Gastroesophageal sphincter (tissue), 4 donors: ENCODE data around the gene ZNF385D. TPM values are rescaled to one million over a fixed set of nuclear protein-coding genes. Genes with fewer than 3 reads are reported as not detected.

Experiments
- ATAC-seq: fragments of 150-250 bp; one replicate; pipeline ENCODE4 v1.9.1; 2016; ENCODE audit warnings: mild to moderate bottlenecking, moderate library complexity
- H3K27ac ChIP-seq, 4 donors: fragments of 200-600 bp; sonication (generic) in 3 of 4; 1 replicate in 3 of 4; 2 replicates in 1 of 4; pipeline ENCODE4 v1.5.1; 2016 to 2019
- H3K27me3 ChIP-seq: fragments of 200-600 bp; sonication (generic); one replicate; pipeline ENCODE4 v1.5.1; 2019
- H3K36me3 ChIP-seq, 2 donors: fragments of 200-600 bp; sonication (generic); one replicate each; pipeline ENCODE4 v1.5.1; 2019; ENCODE audit warnings: control low read depth in 1 of 2
- H3K4me1 ChIP-seq, 3 donors: fragments of 200-600 bp; sonication (generic); 1 replicate in 2 of 3; 2 replicates in 1 of 3; pipeline ENCODE4 v1.5.1; 2016 to 2019; ENCODE audit warnings: control low read depth in 2 of 3
- H3K4me3 ChIP-seq, 2 donors: fragments of 200-600 bp; sonication (generic); one replicate each; pipeline ENCODE4 v1.5.1; 2019; ENCODE audit warnings: mild to moderate bottlenecking in 1 of 2, moderate library complexity in 1 of 2
- H3K9me3 ChIP-seq, 3 donors: fragments of 200-600 bp; sonication (generic); one replicate each; pipeline ENCODE4 v1.5.1; 2017 to 2019; ENCODE audit warnings: control low read depth in 2 of 3
- CTCF ChIP-seq, 4 experiments: fragments of 200-600 bp in 2 of 4; fragments of 450-650 bp in 2 of 4; sonication (generic) in 1 of 4; IDR thresholded peaks; one replicate each; pipeline ENCODE4 v1.5.1; 2017 to 2019; ENCODE audit warnings: antibody characterized with exemption in 4 of 4, mild to moderate bottlenecking in 2 of 4, moderate library complexity in 2 of 4
- EP300 ChIP-seq: sonication (generic); formaldehyde crosslinking; IDR thresholded peaks from one replicate; pipeline ENCODE4 v1.6.1; 2017; ENCODE audit warnings: antibody characterized with exemption, mild to moderate bottlenecking
- POLR2A ChIP-seq, 2 donors: fragments of 450-650 bp; IDR thresholded peaks; one replicate each; pipeline ENCODE4 v1.6.1; 2017; ENCODE audit warnings: antibody characterized with exemption in 2 of 2, mild to moderate bottlenecking in 2 of 2, moderate library complexity in 1 of 2
- POLR2AphosphoS5 ChIP-seq: sonication (generic); formaldehyde crosslinking; IDR thresholded peaks from one replicate; pipeline ENCODE4 v1.6.1; 2017; ENCODE audit warnings: antibody characterized with exemption
- WGBS, 2 donors: methylation state at CpG; one replicate each; pipeline ENCODE4 v1.1.5; 2018; ENCODE audit warnings: low coverage in 1 of 2; 5-methylcytosine and 5-hydroxymethylcytosine counted together
- total RNA-seq, 4 donors: library from RNA; depleted of rRNA; stranded (reverse); fragments of >200 nt; gene quantifications; one replicate each; pipeline ENCODE4 v1.1.0, GENCODE V29; 2016

The ZNF385D gene
- total RNA-seq, 4 donors from 2014 or later: 8.1 to 17.9 (median 11.3) TPM

- TF ChIP-seq POLR2AphosphoS5: no peak
- TF ChIP-seq CTCF (IDR thresholded peaks at IDR 0.05): no peak
- no peaks in the 10 kb centered on the region for H3K27me3 ChIP-seq
- 45 to 46% methylated on average over 2 of the region's 2 CpGs for WGBS, 2 donors
- H3K9me3 ChIP-seq: no peaks in the 10 kb centered on the region
- peak overlapping the region in 3 of 4 donors; percentile 32 to 66 (median 61) for H3K27ac ChIP-seq
- peaks cover 0 to 31% (median 2%) of the 10 kb centered on the region in 3 donors for H3K4me1 ChIP-seq
- no peaks in the 10 kb centered on the region for H3K36me3 ChIP-seq
- ATAC-seq: no peak
- H3K4me3 ChIP-seq: no peak overlapping the region
Measured at GRCh38 chr3:21786438-21786797, 35.4 kb upstream of the ZNF385D start.

GRCh38 chr3:21785765-21786437 is 34.9 kb upstream of the ZNF385D start:
- H3K36me3 ChIP-seq: no peaks in the 10 kb centered on the region
- no peak for ATAC-seq
- H3K4me3 ChIP-seq: no peak overlapping the region
- WGBS, 2 donors: 25 to 48% methylated on average over 8 of the region's 8 CpGs
- TF ChIP-seq EP300 (no peak), POLR2A (IDR thresholded peaks at IDR 0.05) (no peak), CTCF (IDR thresholded peaks at IDR 0.05) (no peak), POLR2AphosphoS5 (no peak)
- peaks cover 0 to 28% (median 2%) of the 10 kb centered on the region in 3 donors for H3K4me1 ChIP-seq
- H3K27me3 ChIP-seq: no peaks in the 10 kb centered on the region
- H3K9me3 ChIP-seq: no peaks in the 10 kb centered on the region
- H3K27ac ChIP-seq: peak overlapping the region in 3 of 4 donors; percentile 32 to 66 (median 61)

GRCh38 chr3:21783839-21784238 is 32.8 kb upstream of the ZNF385D start:
- peaks cover 0 to 40% (median 2%) of the 10 kb centered on the region in 3 donors for H3K4me1 ChIP-seq
- WGBS, 2 donors: 40 to 48% methylated on average over 4 of the region's 4 CpGs

GRCh38 chr3:21781355-21781754 is 30.3 kb upstream of the ZNF385D start:
- peaks cover 0 to 48% (median 2%) of the 10 kb centered on the region in 3 donors for H3K4me1 ChIP-seq
- no peak overlapping the region for H3K4me3 ChIP-seq
- TF ChIP-seq POLR2A (IDR thresholded peaks at IDR 0.05) (no peak), POLR2AphosphoS5 (no peak), EP300 (no peak), CTCF (IDR thresholded peaks at IDR 0.05) (no peak)
- 10 to 46% methylated on average over 2 of the region's 2 CpGs for WGBS, 2 donors
- H3K27ac ChIP-seq: no peak overlapping the region
- H3K27me3 ChIP-seq: no peaks in the 10 kb centered on the region
- no peaks in the 10 kb centered on the region for H3K36me3 ChIP-seq
- no peaks in the 10 kb centered on the region for H3K9me3 ChIP-seq
- ATAC-seq: no peak

More at GRCh38 chr3:21783839-21784238, 32.8 kb upstream of the ZNF385D start:
- H3K27me3 ChIP-seq: no peaks in the 10 kb centered on the region
- H3K27ac ChIP-seq: no peak overlapping the region
- no peaks in the 10 kb centered on the region for H3K36me3 ChIP-seq
- TF ChIP-seq POLR2A (IDR thresholded peaks at IDR 0.05) (no peak), EP300 (no peak), CTCF (IDR thresholded peaks at IDR 0.05) (no peak), POLR2AphosphoS5 (no peak)
- no peak for ATAC-seq
- H3K9me3 ChIP-seq: no peaks in the 10 kb centered on the region
- no peak overlapping the region for H3K4me3 ChIP-seq

GRCh38 chr3:21779909-21780308 is 28.9 kb upstream of the ZNF385D start:
- peak; percentile 41 for ATAC-seq
- Histone ChIP-seq H3K4me1 (peaks cover 0 to 40% (median 2%) of the 10 kb centered on the region in 3 donors), H3K36me3 (no peaks in the 10 kb centered on the region), H3K4me3 (no peak overlapping the region), H3K9me3 (no peaks in the 10 kb centered on the region), H3K27me3 (no peaks in the 10 kb centered on the region), H3K27ac (peak overlapping the region in 3 of 4 donors; percentile 45 to 62 (median 55))
- 29 to 72% methylated on average over 1 of the region's 1 CpG for WGBS, 2 donors
- no peak for TF ChIP-seq EP300
- no peak for TF ChIP-seq POLR2AphosphoS5
- TF ChIP-seq CTCF (IDR thresholded peaks at IDR 0.05): no peak
- TF ChIP-seq POLR2A (IDR thresholded peaks at IDR 0.05): no peak
